NT2/D1 (cell line): ENCODE data around the gene ATP13A5.

ENCODE experiments used
- SUZ12 ChIP-seq: IDR thresholded peaks from 2 replicates; pipeline ENCODE4 v1.6.1; 2011; ENCODE audit not compliant: insufficient read length, insufficient read depth; ENCODE audit errors: extremely low read depth
- YY1 ChIP-seq: IDR thresholded peaks from 2 replicates; pipeline ENCODE4 v1.6.1; 2011; ENCODE audit not compliant: insufficient read length, insufficient read depth
- ZNF274 ChIP-seq: IDR thresholded peaks from 2 replicates; pipeline ENCODE4 v1.6.1; 2011; ENCODE audit warnings: mild to moderate bottlenecking, low read depth, low read length

GRCh38 chr3:193396451-193397244 is 18.1 kb upstream of the ATP13A5 start:
- no peak for TF ChIP-seq ZNF274
- no peak for TF ChIP-seq SUZ12
- TF ChIP-seq YY1, result no peak
